NCI-H128 (cell line): Measurements from ENCODE around the gene KCNQ4.

ENCODE experiments used
- DNase-seq: peaks from one replicate; lab custom pipeline; 2025; ENCODE audit not compliant: unreplicated experiment; lab: John Stamatoyannopoulos, UW

KCNQ4 gene

DNA sequence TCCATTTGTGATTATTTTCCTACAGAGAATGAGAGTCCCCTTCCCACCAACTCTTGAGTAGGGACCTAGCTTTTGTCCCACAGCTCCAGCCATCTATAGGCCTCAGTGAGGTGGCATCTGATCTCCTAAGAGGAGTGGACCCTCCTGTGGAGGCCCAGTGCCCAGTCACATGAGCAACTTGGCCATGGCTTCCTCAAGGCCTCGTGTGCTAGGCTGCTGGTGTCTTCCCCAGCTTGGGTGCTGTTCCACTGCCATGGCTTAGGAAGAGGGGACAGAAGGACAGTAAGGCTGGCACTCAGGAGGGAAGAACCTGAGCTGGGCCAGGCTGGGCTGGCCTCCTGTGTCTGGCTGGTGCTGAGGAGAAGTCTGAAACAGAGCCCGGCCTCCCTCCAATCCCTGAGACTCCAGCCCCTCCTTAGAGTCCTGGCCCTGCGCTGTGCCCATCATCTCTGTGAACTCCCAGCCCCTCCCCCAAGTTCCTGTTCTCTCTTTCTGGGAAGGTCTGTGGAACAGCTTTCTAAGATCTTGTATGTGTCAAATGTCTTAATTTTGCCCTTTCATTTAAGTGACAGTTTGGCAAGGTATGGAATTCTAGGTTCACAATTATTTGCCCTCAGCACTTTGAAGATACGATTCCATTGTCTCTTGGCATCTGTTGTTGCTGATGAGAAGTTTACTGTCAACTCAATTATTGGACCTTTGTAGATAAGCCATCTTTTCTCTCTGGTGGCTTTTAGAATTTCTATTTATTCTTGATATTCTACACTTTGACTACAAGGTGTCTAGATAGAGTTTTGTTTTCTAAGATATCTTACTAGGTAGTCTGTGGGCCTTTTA is 7.1 kb upstream of the KCNQ4 start:
- no peak for DNase-seq

DNA sequence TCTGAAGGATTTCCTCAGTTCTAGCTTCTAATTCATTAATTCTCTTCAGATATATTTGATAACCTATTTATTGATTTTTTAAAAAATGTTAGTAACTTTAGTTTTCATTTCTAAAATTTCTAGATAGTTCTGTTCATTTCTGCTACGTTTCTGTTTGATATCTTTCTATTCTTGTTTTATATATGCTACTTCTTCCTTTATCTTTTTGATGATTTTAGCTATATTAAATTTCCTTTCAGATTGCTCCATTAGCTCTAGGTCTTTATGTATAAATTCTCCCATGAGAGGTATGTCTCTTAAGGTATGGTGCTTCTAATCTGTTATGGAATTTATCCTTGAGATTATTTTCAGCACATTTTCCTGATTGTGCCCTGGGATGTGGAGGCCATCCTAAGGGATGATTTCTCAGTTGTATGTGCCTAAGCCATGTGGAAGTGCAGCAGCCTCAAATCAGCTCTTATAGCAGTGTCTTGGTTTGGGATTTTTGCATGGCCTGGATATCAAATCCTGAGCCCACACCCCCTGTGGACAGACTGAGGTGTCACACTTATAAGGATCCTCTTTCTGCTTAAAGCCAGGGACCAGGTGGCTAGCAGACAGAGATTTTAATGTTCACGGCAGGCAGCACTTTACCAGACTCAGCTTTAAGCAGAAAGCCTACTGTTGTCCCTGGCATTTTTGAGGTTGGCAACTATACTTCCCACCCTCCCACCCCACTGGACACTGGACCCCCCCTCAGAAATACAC is 6.2 kb upstream of the KCNQ4 start:
- DNase-seq = no peak

DNA sequence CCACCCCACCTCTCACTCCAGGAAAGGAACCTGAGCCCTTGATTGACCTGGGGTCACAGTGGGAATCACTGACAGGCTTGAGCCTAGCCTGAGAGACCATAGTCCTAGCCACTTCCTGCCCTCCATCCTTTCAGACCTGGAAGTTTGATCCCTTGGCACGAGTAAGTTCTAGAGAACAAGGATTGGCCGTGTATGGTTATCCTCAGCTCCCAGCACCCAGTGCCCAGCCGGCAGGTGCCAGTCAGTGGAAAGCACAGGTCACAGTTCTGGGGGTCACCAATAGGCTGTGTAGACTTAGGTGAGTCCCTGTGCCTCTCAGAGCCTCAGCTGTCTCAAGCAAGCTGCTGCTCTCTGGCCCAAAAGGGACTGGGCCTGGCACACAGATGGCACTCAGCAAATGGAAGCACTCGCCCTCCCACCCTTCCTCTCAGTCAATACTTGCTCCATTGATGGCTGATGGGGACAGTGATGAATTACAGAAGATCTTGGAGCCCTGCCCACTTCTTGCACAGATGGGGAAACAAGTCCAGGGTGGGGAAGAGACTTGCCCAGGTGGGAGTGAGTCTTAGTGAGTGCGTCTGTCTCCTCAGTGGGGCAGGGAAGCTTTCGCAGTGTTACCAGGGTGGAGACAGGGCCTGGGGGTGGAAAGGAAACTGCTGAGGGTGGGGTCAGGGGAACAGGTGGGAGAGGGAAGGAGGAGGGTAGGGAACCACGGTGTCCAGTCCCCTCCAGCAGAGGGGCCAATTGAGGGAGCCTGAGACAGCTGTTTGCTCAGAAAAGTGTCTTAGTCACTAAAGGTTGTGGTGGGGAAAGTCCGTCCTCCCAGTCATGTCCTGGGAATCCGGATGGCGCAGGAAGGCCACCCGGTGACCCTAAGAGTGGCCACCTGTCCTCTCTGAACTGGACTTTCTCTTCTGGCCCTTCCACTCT is 2.6 kb upstream of the KCNQ4 start:
- DNase-seq = no peak

DNA sequence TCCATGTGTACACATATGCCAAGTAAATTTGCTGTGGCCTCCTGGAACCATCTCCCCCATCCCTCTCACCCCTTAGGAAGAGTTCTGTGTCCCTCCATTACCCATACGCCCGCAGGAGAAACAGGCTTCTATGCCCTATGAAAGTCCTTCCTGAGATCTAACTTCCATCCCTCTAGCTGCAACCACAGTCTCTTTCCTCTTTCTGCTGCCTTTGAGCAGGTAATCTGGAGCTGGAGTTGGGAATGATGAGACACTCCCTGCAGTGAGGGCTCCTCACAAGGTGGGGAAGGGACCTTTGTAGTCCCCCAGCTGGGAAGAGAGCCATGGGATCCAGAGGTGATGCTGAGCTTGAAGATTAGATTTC is 2.0 kb upstream of the KCNQ4 start:
- no peak for DNase-seq

DNA sequence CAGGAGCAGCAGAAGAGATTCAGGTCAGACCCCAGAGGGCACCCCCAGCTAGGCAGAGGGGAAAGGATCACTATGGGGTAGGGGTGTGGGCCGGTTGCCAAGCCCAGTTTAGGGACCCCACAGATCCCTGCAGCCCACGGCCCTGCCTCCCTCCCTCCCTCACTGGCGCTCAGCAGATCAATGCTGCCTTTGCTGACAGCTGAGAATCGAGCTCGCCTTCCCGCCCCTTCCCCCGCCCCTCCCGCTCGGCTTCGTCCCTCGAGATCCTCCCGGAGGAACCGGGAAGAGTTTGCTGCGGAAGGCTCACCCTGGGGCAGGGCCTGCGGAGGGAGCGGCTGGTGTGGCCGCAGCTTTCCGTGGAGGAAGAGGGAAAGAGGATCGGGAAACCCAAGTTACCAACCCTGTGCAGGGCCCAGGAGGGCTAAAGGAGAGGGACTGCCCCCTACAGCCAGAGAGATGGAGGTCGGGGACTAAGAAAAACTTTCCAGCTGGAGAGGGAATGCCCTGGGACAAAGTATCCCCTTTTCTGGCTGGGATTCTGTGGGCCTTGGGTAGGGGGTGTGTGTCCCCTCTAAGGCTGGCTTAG is 1.1 kb upstream of the KCNQ4 start:
- DNase-seq = no peak

DNA sequence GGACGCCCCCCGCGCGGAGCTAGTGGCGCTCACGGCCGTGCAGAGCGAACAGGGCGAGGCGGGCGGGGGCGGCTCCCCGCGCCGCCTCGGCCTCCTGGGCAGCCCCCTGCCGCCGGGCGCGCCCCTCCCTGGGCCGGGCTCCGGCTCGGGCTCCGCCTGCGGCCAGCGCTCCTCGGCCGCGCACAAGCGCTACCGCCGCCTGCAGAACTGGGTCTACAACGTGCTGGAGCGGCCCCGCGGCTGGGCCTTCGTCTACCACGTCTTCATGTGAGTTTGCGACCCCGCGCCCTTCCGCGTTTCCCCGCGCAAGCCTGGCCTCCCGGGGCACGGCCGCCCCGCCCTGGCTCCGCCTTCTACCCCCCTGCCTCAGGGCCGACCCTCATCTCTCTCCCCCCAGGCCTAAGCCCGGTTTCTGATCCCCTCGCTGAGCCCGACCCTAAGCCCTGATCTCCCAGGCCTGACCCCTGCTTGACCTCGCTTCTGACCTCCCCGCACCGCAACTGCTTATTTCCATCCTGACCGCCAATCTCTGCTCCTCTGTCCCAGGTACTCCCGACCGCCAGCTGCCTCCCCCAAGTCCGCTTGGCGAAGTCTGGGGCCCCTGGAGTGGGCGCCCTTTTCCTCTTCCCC is 669 bp downstream of the KCNQ4 start:
- DNase-seq = no peak

DNA sequence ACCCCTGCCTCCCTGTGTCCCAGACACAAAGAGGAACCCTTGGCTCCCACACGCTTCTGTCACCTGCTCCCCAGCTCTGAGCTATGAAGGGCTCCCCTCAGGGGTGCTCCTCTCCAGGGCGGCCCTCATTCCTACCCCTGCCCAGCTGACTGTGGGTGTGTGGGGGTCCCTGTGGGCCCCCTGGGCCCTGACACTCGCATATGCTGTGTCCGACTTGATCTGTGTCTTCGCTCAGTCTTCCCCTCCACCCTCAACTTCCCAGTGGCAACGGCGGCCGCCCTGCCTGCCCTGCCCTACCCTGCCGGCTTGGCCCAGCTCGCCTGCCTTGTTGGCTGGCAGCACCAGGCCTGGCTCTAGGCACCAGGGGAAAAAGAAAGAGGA is 1.2 kb downstream of the KCNQ4 start:
- no peak for DNase-seq

DNA sequence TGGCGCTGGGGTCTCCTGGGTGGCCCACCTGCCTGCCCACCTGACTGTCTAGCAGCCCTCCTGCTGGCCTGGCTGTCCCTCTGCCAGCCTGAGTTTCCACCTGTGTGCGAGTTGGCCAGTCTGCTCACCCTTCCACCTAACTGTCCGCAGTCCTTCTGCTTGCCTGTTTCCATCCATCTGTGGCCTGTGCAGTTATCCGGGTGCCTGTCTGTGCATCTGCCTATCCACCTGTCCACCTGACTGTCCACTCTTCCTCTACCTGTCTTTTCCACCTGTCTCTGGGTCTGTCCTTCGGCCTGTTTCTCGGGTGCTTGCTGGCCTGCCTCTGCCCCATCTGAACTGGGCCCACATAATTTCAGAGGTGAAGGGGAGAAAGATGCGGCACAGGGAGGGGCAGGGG is 1.9 kb downstream of the KCNQ4 start:
- DNase-seq = no peak

DNA sequence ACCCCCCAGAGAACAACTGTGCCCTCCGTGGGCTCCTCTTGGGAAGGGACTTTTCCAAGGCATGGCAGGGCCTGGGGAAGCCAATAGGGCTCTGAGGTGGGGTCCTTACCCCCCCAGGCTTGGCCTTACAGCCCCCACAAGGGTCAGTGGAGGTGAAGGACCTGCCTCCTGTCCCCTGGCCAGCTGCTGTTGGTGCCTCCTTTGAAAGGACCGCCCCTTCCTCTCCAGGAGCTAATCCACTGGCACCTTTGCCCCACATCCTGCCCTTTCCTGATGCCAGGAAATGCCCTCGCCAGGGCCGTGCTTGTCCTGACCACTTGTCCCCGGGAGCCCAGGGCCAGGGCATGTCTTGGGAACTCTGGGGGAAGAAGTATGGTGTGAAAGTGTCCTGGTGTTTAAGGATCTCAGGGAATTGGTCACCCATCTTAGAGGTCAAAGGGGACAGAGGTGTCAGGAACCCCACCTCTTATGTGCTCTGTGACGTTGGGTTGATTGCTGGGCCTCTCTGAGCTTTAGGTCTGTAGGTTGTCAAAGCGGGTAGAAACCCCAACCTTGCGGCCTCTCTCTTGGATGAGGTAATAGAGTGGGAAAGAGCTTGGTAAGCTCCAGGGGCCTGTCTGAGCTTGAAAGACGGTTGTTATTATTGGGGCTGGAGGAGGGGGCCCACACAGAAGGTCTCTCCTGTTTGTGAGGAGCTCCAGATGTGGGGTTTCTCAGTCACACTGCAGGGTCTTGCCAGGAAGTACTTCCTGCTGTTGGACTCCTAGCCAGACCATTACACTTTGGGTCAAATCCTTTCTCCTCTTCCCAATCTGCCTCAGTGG is 2.8 kb downstream of the KCNQ4 start:
- no peak for DNase-seq

DNA sequence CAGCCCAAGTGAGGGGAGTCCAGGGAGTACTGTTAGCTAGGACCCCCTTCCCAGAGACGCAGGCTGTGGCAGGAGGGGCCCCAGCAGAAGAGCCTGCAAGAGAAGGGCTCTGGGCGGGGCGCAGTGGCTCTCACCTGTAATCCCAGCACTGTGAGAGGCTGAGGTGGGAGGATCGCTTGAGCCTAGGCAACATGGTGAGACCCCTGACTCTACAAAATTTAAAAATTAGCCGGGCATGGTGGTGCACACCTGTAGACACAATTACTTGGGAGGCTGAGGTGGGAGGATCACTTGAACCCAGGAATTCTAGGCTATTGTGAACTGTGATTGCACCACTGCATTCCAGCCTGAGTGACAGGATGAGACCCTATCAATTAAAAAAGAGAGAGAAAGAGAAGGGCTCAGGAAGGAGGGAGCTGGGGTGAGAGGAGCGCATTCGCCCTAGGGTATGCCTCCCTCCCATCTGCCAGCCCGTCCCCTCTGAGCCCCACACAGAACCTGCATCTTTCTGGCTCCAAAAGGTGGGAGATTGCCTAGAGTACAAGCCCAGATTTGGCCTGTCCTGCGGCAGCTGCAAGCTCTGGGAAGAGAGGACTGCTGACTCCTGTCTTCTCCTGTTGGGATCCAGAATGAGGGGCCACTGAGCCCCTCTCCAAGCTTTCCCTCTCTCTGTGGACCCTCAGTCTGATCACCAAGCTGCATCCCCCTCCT is 3.6 kb downstream of the KCNQ4 start:
- DNase-seq = no peak

DNA sequence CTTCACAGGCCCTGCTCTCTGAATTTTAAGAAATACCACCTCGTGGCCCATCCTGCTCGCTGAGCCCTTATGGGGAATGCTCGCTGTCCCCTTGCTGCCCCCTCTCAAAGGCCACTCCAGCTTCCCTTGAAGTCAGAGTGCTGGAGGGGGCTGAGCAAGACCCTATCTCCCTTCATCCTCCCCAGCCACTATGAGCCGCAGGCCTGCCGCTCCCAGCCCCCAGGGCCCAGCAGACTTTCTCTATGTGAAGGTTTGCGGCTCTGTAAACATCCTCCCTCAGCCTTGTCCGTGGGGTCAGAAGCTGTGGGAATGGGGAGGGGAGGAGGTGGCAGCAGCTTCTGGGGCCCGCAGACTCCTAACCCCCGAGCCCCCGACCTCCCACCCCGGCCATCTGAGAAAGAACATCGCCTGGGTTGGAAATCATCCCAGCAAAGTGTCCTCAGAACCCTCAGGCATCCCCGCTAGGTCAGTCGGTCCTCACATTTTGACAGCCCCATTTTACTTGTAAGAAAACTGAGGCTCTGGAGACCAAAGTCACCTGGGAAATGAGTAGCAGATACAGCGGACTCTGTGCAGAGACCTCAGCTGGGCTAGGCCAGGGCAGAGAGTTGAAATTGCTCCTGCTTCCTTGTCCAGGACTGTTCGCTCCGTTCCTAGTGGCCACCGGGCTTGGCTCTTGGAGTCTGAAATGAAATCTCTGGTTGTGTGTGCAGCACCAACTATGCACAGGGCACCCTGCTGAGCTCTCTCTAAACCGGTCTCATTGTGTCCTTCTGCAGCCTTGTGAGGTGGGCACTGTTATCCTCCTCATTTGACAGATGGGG is 4.4 kb downstream of the KCNQ4 start:
- DNase-seq = no peak

DNA sequence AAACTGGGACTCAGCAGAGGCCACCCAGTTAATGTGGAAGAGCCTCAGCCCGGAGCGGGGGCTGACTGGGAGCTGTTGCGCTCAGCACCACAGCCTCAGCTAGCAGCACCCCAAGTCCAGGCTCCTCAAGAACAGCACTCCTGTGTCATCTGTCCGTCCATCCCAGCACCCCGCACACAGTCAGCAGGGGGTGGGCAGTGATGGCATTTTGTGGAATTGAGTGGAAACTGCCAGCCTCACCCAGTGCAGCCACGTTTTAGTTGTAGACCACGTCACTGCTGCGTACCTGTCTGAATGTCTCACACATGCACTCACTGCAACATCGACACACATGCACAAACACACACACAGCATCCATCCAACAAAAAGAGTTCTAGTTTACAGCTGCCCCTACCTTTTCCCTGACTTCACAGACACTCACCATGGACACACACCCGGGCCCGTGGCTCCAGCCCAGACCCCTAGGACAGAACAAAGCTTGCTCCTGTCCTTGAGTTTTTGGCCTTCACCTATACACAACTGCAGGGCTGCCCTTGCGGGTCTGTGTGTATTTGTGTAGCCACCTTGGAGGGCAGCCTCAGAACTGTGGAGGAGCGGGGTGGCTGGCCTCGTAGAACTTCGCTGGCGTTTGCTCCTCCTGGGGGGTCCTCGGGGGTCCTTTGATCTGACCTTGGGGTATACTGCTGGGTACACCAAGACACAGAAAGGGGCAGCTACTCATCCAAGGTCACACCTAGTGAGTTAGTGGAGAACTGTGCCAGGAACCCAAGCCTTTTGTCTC is 5.2 kb downstream of the KCNQ4 start:
- no peak for DNase-seq

DNA sequence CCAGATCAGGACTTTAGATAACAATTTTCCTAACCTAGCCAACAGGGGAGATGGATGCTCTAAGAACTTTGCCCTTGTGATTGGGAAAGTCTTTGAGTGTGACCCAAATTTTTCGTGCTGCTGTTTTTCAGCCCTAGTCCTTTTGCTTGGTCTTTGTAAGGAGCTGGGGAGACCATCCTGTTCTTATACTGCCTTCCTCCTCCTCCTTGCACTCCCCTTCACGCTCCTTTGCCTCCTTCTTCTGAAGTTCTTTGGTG is 5.7 kb downstream of the KCNQ4 start:
- no peak for DNase-seq

DNA sequence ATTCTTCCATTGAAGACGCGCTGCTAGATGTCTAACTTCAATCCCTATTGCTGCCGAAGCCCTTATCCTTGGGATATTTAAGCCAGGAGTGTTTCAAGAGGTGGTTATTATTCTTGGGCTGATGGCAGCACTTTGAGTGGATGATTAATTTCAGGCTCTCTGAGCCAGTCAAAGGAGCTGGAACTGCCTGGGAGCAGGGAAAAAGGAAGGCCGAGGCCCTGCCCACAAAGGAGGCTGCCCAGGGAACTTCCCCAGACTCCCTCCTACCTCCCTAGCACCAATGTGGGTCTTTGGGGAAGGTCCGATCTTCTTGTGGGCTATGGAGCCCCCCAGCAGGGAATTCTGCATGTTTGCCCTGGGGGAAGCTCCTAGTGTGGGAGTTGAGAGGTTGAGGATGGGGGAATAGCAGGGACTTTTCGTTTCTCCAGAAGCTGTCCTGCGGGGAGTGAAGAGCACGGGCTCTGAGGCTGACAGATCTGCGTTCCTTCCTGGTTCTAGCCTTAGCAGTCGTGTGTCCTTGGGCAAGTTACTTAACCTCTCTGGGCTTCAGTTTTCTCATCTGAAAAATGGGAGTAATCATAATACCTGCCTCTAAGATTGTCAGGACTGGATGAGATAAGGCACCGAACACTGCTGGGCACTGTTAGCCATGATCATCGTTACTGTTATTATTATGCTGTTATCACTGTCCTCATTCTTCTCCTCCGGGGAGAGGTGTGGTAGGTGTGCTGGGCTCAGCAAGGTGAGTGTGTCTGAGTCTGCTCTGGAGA is 6.3 kb downstream of the KCNQ4 start:
- no peak for DNase-seq

DNA sequence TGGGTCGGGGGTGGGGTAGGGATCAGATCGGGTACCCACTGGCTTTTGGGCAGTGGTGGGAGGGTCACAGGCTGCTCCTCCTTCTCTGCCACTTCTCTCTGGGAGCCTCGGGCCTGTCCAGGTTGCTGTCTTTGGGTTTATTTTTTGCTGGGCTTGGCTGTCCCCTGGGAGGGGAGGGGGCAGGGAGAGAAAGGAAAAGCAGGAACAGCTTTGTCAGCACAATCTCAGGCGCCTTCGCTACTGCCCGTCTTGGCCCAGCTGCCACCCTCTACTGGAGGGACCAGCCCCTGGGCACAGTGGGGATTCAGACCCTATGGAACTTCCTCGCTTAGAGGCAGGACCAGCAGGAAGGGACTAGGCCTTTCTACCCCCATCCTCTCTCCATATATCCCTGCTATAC is 8.4 kb downstream of the KCNQ4 start:
- no peak for DNase-seq

DNA sequence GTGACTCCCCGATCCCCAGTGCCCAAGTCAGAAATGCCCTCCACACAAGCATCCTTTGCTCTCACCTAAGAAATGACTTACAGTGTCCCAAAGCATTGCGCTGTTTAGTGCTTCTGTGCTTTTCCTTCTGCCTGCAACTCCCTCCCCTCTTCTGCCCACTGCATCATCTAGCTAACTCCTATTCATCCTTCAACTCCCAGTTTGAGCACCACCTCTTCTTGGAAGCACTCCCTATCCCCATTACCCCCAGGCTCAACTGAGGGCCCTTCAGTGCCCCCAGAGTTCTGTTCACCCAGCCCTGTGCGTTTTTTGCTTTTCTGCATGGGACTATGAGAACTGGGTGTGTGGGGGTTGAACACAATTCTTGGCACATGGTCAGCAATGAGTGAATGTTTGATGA is 10.0 kb downstream of the KCNQ4 start:
- no peak for DNase-seq

DNA sequence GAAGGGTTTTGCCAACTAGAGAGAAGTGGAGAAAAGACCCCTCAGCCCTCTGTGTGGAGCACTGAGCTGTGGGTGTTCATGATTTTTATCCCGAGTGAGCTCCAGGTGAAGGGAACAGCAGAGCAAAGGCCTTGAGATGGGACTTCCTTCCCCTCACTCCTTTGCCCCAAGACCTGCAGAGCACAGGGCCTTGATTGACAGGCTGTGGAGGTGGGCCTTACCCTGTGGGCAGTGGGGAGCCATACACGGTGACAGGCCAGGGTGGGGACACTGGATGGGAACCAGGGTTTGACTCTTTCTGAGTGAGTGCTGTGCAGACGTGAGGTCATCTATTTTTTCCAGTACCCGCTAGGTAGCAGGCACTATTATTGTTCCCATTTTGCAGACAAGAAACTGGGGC is 10.5 kb downstream of the KCNQ4 start:
- no peak for DNase-seq
